Endothelial cell (in vitro differentiated cells): ENCODE results near the gene ATP6V1G3. TPM values are rescaled to one million over a fixed set of nuclear protein-coding genes. Genes with fewer than 3 reads are reported as not detected.
"Not testable (repeated sequence)": the region's sequence is repeated elsewhere in the genome, so short reads cannot be mapped to it uniquely, and the experiment has no call there.

Experiments used
- DNase-seq: peaks from one replicate; pipeline ENCODE4 v3.0.0; 2021; ENCODE audit warnings: low spot score
- H3K27ac Mint-ChIP-seq: one replicate; pipeline ENCODE4 v1.8.0; 2021; ENCODE audit warnings: mixed read lengths, inconsistent platforms; ENCODE audit not compliant: unreplicated experiment
- H3K27me3 Mint-ChIP-seq: one replicate; pipeline ENCODE4 v1.8.0; 2021; ENCODE audit warnings: mild to moderate bottlenecking, moderate library complexity, mixed read lengths, inconsistent platforms; ENCODE audit not compliant: unreplicated experiment
- H3K36me3 Mint-ChIP-seq: one replicate; pipeline ENCODE4 v1.8.0; 2021; ENCODE audit warnings: mild to moderate bottlenecking, low read depth, mixed read lengths, inconsistent platforms; ENCODE audit not compliant: unreplicated experiment
- H3K4me1 Mint-ChIP-seq: one replicate; pipeline ENCODE4 v1.8.0; 2021; ENCODE audit warnings: mild to moderate bottlenecking, mixed read lengths, inconsistent platforms; ENCODE audit not compliant: unreplicated experiment
- H3K4me3 Mint-ChIP-seq: one replicate; pipeline ENCODE4 v1.8.0; 2021; ENCODE audit warnings: mild to moderate bottlenecking, mixed read lengths, inconsistent platforms; ENCODE audit not compliant: unreplicated experiment
- H3K9me3 Mint-ChIP-seq: one replicate; pipeline ENCODE4 v1.8.0; 2021; ENCODE audit warnings: mixed read lengths, inconsistent platforms; ENCODE audit not compliant: unreplicated experiment
- CTCF ChIP-seq: fragments of 200-600 bp; sonication (generic); IDR thresholded peaks from one replicate; pipeline ENCODE4 v1.5.0; 2021; ENCODE audit warnings: antibody characterized with exemption; ENCODE audit not compliant: unreplicated experiment
- total RNA-seq: library from RNA; stranded (reverse); fragmentation: NEBNext Ultra II Directional; extraction: Animal tissue kit (Norgen Biotek cat#: 25700); gene quantifications from one replicate; pipeline ENCODE4 v1.2.1, GENCODE V29; 2021; ENCODE audit not compliant: unreplicated experiment

Gene ATP6V1G3
- total RNA-seq, 1 donor from 2014 or later, result not detected

GRCh38 chr1:198528364-198528763 lies 12.1 kb downstream of the ATP6V1G3 start:
- no peak for DNase-seq
- H3K4me3 Mint-ChIP-seq, result no peak overlapping the region
- H3K27me3 Mint-ChIP-seq, result peaks cover 2% of the 10 kb centered on the region

GRCh38 chr1:198524556-198524955 lies 15.9 kb downstream of the ATP6V1G3 start:
- Mint-ChIP-seq H3K4me3 (no peak overlapping the region), H3K36me3 (no peaks in the 10 kb centered on the region), H3K27ac (no peak overlapping the region), H3K27me3 (no peaks in the 10 kb centered on the region), H3K4me1 (no peaks in the 10 kb centered on the region), H3K9me3 (no peaks in the 10 kb centered on the region)
- DNase-seq, result no peak
- no peak for TF ChIP-seq CTCF

More at GRCh38 chr1:198528364-198528763, 12.1 kb downstream of the ATP6V1G3 start:
- H3K27ac Mint-ChIP-seq, result no peak overlapping the region
- no peaks in the 10 kb centered on the region for H3K4me1 Mint-ChIP-seq
- no peaks in the 10 kb centered on the region for H3K36me3 Mint-ChIP-seq
- no peaks in the 10 kb centered on the region for H3K9me3 Mint-ChIP-seq
- no peak for TF ChIP-seq CTCF

- not testable (repeated sequence) for H3K4me3 Mint-ChIP-seq, H3K27ac Mint-ChIP-seq, DNase-seq, H3K36me3 Mint-ChIP-seq, H3K27me3 Mint-ChIP-seq, H3K9me3 Mint-ChIP-seq, H3K4me1 Mint-ChIP-seq
These were observed 16.4 kb downstream of the ATP6V1G3 start for GRCh38 chr1:198524127-198524526.

GRCh38 chr1:198523182-198523950 lies 17.1 kb downstream of the ATP6V1G3 start:
- TF ChIP-seq CTCF, result no peak
- Mint-ChIP-seq H3K4me3 (no peak overlapping the region), H3K27ac (no peak overlapping the region), H3K4me1 (no peaks in the 10 kb centered on the region), H3K9me3 (no peaks in the 10 kb centered on the region), H3K36me3 (no peaks in the 10 kb centered on the region), H3K27me3 (no peaks in the 10 kb centered on the region)
- DNase-seq, result no peak

GRCh38 chr1:198520524-198521254 lies 19.8 kb downstream of the ATP6V1G3 start:
- no peak for DNase-seq
- no peaks in the 10 kb centered on the region for H3K9me3 Mint-ChIP-seq
- H3K27me3 Mint-ChIP-seq, result no peaks in the 10 kb centered on the region
- no peak for TF ChIP-seq CTCF
- no peak overlapping the region for H3K4me3 Mint-ChIP-seq
- H3K4me1 Mint-ChIP-seq, result no peaks in the 10 kb centered on the region
- H3K36me3 Mint-ChIP-seq, result no peaks in the 10 kb centered on the region
- no peak overlapping the region for H3K27ac Mint-ChIP-seq
